Liver (tissue), 9 donors: ENCODE results near the gene RIMKLB. TPM values are rescaled to one million over a fixed set of nuclear protein-coding genes. Genes with fewer than 3 reads are reported as not detected.

Experiments
- DNase-seq: peaks from one replicate; pipeline ENCODE4 v3.0.0-alpha.2; 2017; ENCODE audit warnings: low spot score
- H3K27ac ChIP-seq, 2 donors: one replicate each; pipeline ENCODE4 v1.7.0; 2013; ENCODE audit warnings: inconsistent platforms in 2 of 2, low read length in 2 of 2, control low read depth in 1 of 2, low read depth in 1 of 2, mild to moderate bottlenecking in 1 of 2
- H3K27me3 ChIP-seq, 4 donors: one replicate each; pipeline versions ENCODE4 v1.6.1 to v1.7.0; 2013; ENCODE audit warnings: low read length in 3 of 4, inconsistent platforms in 1 of 4, mild to moderate bottlenecking in 1 of 4, moderate library complexity in 1 of 4; ENCODE audit not compliant: control insufficient read depth in 4 of 4, insufficient read depth in 4 of 4
- H3K36me3 ChIP-seq, 4 donors: one replicate each; pipeline versions ENCODE4 v1.6.1 to v1.7.0; 2013; ENCODE audit warnings: low read length in 3 of 4, mild to moderate bottlenecking in 3 of 4, low read depth in 1 of 4, moderate library complexity in 1 of 4; ENCODE audit not compliant: control insufficient read depth in 4 of 4, insufficient read depth in 3 of 4
- H3K4me1 ChIP-seq, 4 donors: one replicate each; pipeline versions ENCODE4 v1.6.1 to v1.7.0; 2013; ENCODE audit warnings: low read length in 3 of 4, mild to moderate bottlenecking in 3 of 4, moderate library complexity in 1 of 4; ENCODE audit not compliant: control insufficient read depth in 4 of 4, insufficient read depth in 4 of 4
- H3K4me3 ChIP-seq, 3 donors: one replicate each; pipeline versions ENCODE4 v1.6.1 to v1.7.0; 2013; ENCODE audit warnings: low read length in 3 of 3, control low read depth in 1 of 3, low read depth in 1 of 3, mild to moderate bottlenecking in 1 of 3
- H3K9ac ChIP-seq, 2 donors: one replicate each; pipeline ENCODE4 v1.7.0; 2013; ENCODE audit warnings: low read length in 2 of 2, mild to moderate bottlenecking in 2 of 2, moderate library complexity in 2 of 2, control low read depth in 1 of 2, low read depth in 1 of 2
- H3K9me3 ChIP-seq, 4 donors: one replicate each; pipeline versions ENCODE4 v1.6.1 to v1.7.0; 2013; ENCODE audit warnings: low read length in 3 of 4; ENCODE audit not compliant: control insufficient read depth in 4 of 4
- ATF3 ChIP-seq: IDR thresholded peaks from 2 replicates; pipeline ENCODE4 v1.6.1; 2016; ENCODE audit warnings: antibody characterized with exemption
- EGR1 ChIP-seq, 2 donors: IDR thresholded peaks; 2 replicates each; pipeline ENCODE4 v1.6.1; 2016 to 2018; ENCODE audit warnings: antibody characterized with exemption in 2 of 2, low read depth in 2 of 2
- FOXA1 ChIP-seq: IDR thresholded peaks from 2 replicates; pipeline ENCODE4 v1.6.1; 2016; ENCODE audit warnings: antibody characterized with exemption
- FOXA2 ChIP-seq: IDR thresholded peaks from 2 replicates; pipeline ENCODE4 v1.6.1; 2016; ENCODE audit warnings: antibody characterized with exemption
- GABPA ChIP-seq, 2 donors: IDR thresholded peaks in 1 of 2; conservative IDR thresholded peaks in 1 of 2; 2 replicates each; pipeline ENCODE4 v1.6.1; 2016; ENCODE audit warnings: antibody characterized with exemption in 2 of 2, mild to moderate bottlenecking in 1 of 2, moderate library complexity in 1 of 2
- HNF4A ChIP-seq, 2 donors: conservative IDR thresholded peaks; 2 replicates each; pipeline ENCODE4 v1.6.1; 2016; ENCODE audit warnings: antibody characterized with exemption in 2 of 2, mild to moderate bottlenecking in 2 of 2
- JUND ChIP-seq, 2 donors: IDR thresholded peaks; 2 replicates each; pipeline ENCODE4 v1.6.1; 2016; ENCODE audit warnings: antibody characterized with exemption in 2 of 2
- NR2F2 ChIP-seq: IDR thresholded peaks from 2 replicates; pipeline ENCODE4 v1.6.1; 2016; ENCODE audit warnings: antibody characterized with exemption
- RAD21 ChIP-seq, 2 donors: IDR thresholded peaks; 2 replicates each; pipeline ENCODE4 v1.6.1; 2016; ENCODE audit warnings: antibody characterized with exemption in 2 of 2, mild to moderate bottlenecking in 2 of 2
- REST ChIP-seq: IDR thresholded peaks from 2 replicates; pipeline ENCODE4 v1.6.1; 2016; ENCODE audit warnings: antibody characterized with exemption, mild to moderate bottlenecking
- RXRA ChIP-seq, 2 donors: IDR thresholded peaks; 2 replicates each; pipeline ENCODE4 v1.6.1; 2017 to 2018; ENCODE audit warnings: antibody characterized with exemption in 2 of 2, mild to moderate bottlenecking in 1 of 2
- SP1 ChIP-seq: IDR thresholded peaks from 2 replicates; pipeline ENCODE4 v1.6.1; 2018; ENCODE audit warnings: antibody characterized with exemption, mild to moderate bottlenecking
- TAF1 ChIP-seq: conservative IDR thresholded peaks from 2 replicates; pipeline ENCODE4 v1.6.1; 2016; ENCODE audit warnings: antibody characterized with exemption, mild to moderate bottlenecking
- YY1 ChIP-seq: IDR thresholded peaks from 2 replicates; pipeline ENCODE4 v1.6.1; 2016; ENCODE audit warnings: antibody characterized with exemption, mild to moderate bottlenecking
- ZBTB33 ChIP-seq: IDR thresholded peaks from 2 replicates; pipeline ENCODE4 v1.6.1; 2016; ENCODE audit warnings: antibody characterized with exemption
- WGBS: extraction: QIAGEN DNeasy Blood & Tissue Kit; methylation state at CpG from one replicate; pipeline ENCODE4 v1.1.7; 2013; 5-methylcytosine and 5-hydroxymethylcytosine counted together
- polyA plus RNA-seq, 2 donors: library from polyadenylated mRNA; stranded (reverse) in 1 of 2; unstranded in 1 of 2; fragments of 200-250 nt in 1 of 2; fragments of >200 nt in 1 of 2; fragmentation: Nextera tagmentation in 1 of 2; extraction: Ambion mirVana in 1 of 2; gene quantifications; one replicate each; pipeline versions ENCODE4 v1.2.1 to v1.2.3, GENCODE V29; 2013 to 2015
- total RNA-seq, 2 donors: library from RNA; depleted of rRNA; stranded (reverse); fragments of >200 nt; gene quantifications; one replicate each; pipeline ENCODE4 v1.2.3, GENCODE V29; 2014
- TF ChIP-seq, protein P1 (sequence below): IDR thresholded peaks from 2 replicates; pipeline ENCODE4 v1.6.1; 2016; ENCODE audit warnings: antibody characterized with exemption
- donor health status: healthy.
- donor health status: healthy.
- donor health status: healthy.
- donor health status: healthy.
- donor health status: healthy.

RIMKLB gene
- total and polyA plus RNA-seq, 4 donors = 1.6 to 9.5 (median 3.8) TPM

- no peak for TF ChIP-seq REST
Measured at GRCh38 chr12:8678661-8679111, 19.1 kb upstream of the RIMKLB start (continued).

DNA sequence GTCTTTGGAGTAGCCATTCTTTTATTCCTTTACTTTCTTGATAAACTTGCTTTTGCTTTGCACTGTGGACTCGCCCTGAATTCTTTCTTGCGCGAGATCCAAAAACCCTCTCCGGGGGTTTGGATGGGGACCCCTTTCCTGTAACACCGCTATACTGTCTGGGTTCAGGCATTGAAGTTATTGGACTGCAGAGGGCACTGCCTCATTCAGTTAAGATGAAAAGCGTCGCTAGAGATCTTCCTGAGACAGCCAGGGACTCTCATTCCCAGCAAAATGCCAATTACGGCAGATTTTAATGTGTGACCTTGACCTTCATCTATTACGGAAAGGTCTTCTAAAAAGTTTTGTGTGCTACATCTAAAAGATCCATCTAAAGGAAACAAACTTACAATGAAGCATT lies 17.3 kb upstream of the RIMKLB start:
- Histone ChIP-seq H3K9ac (no peak overlapping the region), H3K4me3 (no peak overlapping the region), H3K27me3 (no peaks in the 10 kb centered on the region), H3K27ac (no peak overlapping the region), H3K36me3 (no peaks in the 10 kb centered on the region), H3K4me1 (peaks cover 0 to 2% (median 0%) of the 10 kb centered on the region in 4 donors), H3K9me3 (no peaks in the 10 kb centered on the region)
- WGBS = 72% methylated on average over 9 of the region's 9 CpGs
- TF ChIP-seq ZBTB33 (no peak), YY1 (no peak), FOXA1 (no peak), EGR1 (IDR thresholded peaks at IDR 0.05; ENCODE audit: low read depth in 2 of 2) (no peak), SP1 (no peak), NR2F2 (no peak), TAF1 (no peak), RAD21 (IDR thresholded peaks at IDR 0.05) (no peak), FOXA2 (no peak), JUND (IDR thresholded peaks at IDR 0.05) (no peak), HNF4A (conservative IDR thresholded peaks at IDR 0.05) (no peak)
- TF ChIP-seq, protein P1, sequence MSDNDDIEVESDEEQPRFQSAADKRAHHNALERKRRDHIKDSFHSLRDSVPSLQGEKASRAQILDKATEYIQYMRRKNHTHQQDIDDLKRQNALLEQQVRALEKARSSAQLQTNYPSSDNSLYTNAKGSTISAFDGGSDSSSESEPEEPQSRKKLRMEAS = no peak
- no peak for DNase-seq

DNA sequence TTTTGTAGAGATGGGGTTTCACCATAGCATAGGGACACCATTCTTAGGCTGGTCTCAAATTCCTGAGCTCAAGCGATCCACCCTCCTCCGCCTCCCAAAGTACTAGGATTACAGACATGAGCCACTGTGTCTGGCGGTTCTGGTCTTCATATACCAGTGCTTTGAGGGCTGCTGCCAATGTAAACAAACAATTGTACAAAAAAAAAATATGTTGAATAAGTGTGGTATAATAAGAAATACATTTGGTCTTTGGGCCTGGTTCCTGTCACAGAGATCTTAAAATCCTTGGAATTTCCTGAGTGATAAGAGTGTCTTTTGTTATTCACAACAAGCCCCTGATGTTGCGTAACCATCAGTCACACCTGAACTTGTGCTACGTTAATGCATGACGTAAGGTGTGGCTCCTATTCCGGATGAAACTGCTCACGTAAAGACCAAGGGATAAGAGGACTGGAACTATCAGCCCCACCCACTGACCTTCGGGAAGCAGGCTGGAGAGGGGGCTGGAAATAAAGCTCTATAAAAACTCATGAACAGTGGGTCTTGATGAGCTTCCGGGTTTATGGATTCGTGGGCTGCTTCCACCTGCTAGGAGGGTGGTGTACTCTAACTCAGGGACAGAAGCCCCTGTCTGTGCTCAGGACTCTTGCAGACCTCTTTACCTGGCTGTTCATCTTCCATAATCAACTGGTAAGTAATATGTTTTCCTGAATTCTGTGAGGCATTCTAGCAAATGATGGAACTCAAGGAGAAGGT lies 16.5 kb upstream of the RIMKLB start:
- no peak for DNase-seq
- no peaks in the 10 kb centered on the region for H3K36me3 ChIP-seq
- WGBS = 36% methylated on average over 11 of the region's 11 CpGs
- no peak overlapping the region for H3K9ac ChIP-seq
- no peak overlapping the region for H3K27ac ChIP-seq
- no peaks in the 10 kb centered on the region for H3K9me3 ChIP-seq
- no peaks in the 10 kb centered on the region for H3K4me1 ChIP-seq
- no peak overlapping the region for H3K4me3 ChIP-seq
- no peaks in the 10 kb centered on the region for H3K27me3 ChIP-seq
- TF ChIP-seq, protein P1 = no peak
- no peak for TF ChIP-seq EGR1 (IDR thresholded peaks at IDR 0.05; ENCODE audit: low read depth in 2 of 2)
- TF ChIP-seq RAD21 (IDR thresholded peaks at IDR 0.05) = no peak
- no peak for TF ChIP-seq REST
- no peak for TF ChIP-seq ATF3
- no peak for TF ChIP-seq YY1
- no peak for TF ChIP-seq RXRA (IDR thresholded peaks at IDR 0.05)
- no peak for TF ChIP-seq ZBTB33
- TF ChIP-seq NR2F2 = no peak
- no peak for TF ChIP-seq FOXA1
- TF ChIP-seq FOXA2 = no peak
- TF ChIP-seq TAF1 = no peak
- no peak for TF ChIP-seq JUND (IDR thresholded peaks at IDR 0.05)
- TF ChIP-seq HNF4A (conservative IDR thresholded peaks at IDR 0.05) = no peak
- TF ChIP-seq GABPA (IDR thresholded peaks at IDR 0.05 in 1 of 2, conservative IDR thresholded peaks at IDR 0.05 in 1 of 2) = no peak
- TF ChIP-seq SP1 = no peak
